Inflammatory macrophage (primary cell): ENCODE measurements around the gene REXO4.
"Not testable (repeated sequence)": the region's sequence is repeated elsewhere in the genome, so short reads cannot be mapped to it uniquely, and the experiment has no call there.

Experiments
- DNase-seq, 2 donors: peaks; one replicate each; pipeline ENCODE4 v3.0.0-alpha.2; 2020 to 2022

REXO4 gene

DNA sequence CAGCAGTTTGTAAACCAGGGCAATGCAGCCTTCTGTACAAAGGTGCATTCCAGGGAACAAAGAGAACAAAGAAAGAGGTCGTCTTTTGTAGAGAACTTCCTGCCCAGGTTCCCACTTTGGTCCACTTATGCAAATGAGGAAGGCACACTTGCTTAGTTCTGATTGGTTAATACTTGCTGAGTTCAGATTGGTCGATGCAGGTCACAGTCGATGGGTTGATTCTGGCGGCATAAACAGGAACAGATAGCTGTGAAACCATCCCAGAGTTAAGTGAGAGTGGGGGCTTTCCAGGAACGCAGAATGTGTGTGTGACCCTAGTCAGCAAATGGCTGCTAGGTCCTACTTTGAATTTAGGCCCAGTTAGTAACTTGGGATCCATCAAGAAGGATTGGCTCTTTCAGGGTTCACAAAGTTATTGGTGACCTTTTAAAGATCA, 2.6 kb upstream of the REXO4 start:
- DNase-seq, result peak; percentile 6 to 18

DNA sequence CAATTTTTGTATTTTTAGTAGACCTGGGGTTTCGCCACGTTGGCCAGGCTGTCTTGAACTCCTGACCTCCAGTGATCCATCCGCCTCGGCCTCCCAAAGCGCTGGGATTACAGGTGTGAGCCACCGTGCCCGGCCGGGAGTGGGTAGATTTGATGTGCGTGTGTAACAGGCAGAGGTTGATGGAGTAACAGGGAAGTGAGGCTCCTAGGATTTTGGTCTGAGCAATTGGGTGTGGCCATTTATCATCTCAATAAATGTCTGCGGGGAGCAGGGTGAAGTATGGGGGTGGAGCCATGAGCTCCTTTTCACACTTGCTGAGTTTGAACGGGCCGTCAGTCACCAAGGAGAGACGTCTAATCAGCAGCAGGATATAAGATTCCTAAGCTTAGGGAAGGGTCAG, 1.2 kb upstream of the REXO4 start:
- DNase-seq, result no peak

DNA sequence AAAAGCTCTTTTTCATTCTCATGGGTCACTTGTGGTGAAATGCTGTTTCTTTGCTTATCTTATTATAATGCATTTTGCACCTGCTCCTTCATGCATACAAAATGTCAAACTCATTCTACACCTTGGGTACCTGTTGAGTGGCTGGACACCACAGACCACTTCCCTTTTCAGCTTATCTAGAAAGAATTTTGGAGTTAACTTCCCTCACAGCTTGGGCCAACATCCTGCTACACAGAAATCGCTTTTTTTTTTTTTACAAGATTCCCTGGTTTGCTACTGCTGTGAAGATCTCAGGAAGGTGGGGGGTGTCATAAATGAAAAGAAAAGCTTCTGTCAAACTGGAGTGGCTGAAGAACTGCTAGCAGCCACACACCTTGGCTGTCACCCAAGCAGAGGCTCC, 2.6 kb downstream of the REXO4 start:
- DNase-seq, result no peak

DNA sequence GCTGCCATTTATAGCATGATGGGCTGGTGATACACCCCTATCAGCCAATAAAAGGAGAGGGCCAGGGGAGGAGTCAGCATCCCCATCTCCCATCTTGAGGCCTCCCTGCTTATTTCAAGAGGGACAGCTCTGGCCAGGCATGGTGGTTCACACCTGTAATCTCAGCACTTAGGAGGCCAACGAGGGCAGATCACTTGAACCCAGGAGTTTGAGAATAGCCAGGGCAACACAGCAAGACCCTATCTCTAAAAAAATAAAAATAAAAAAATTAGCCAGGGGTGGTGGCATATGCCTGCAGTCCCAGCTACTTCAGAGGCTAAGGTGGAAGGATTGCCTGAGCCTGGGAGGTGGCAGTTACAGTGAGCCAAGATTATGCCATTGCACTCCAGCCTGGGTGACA, 9.8 kb downstream of the REXO4 start:
- no peak for DNase-seq

DNA sequence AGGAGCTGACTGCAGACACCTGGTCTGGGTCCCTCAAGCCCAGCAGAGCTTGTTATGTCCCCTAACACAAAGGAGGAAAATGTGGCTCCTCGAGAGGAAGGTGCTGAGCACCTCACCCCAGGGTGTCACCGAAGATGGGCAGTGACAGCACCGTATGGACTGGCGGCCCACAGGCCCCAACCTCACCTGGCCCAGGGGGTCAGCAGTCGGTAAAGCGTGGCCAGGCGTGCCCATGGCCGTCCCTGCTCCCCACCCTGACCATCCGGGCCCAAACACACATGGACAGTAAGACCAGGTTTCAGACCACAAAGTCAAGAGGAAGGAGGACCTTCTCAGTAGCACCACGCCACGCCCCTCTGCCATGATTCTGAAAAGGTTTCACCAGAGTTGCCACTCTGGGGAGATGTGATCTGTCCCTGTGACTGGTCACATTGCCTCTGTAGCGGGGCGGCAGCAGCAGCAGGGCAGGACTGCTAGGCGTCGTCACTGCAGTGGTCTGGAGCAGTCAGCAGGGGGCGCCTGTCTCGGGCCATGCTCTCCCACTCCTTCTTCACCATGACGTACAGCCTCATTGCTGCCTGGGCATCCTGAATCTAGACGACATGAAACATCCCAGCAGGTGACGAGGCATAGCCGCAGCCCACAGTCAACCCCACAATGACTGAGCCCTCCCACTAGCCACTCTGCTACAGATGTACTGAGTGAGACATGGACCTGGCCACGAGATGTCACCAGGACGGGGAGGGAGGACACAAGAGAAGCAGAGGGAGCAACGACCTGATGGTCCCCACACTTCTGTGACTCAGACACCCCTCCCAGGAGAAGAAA, 11.1 kb downstream of the REXO4 start:
- DNase-seq, result peak; percentile 76 to 85

GRCh38 chr9:133405508-133406438, 12.0 kb downstream of the REXO4 start:
- no peak for DNase-seq

GRCh38 chr9:133404454-133405002, 13.3 kb downstream of the REXO4 start:
- no peak for DNase-seq

DNA sequence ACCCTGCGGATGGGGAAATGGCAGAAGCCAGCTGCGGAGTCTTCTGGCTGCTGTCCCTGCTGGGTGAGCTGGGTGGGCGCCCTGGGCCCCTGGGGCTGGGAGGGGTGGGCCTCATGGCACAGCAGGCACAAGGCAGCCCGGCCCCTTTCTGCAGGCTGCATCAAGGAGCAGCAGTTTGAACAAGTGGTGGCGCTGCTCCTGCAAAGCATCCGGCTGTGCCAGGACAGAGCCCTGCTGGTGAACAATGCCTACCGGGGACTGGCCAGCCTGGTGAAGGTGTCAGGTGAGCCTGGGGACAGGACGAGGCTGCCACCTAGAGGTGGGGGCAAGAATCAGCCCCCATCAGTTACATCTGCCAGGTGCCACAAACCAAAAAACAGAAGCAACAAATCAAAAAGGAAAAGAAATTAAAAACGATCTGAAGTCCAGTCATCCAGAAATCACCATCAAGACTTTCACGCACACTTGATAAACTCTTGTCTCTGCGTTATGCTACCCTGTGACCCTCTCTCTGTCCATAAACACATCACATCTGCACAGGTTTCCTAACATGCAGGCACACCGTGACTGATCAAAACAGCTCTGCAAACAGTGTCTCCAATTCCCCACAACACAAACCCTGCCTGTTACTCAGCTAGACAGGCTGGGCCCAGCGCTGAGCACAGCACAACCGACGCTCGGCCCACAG, 13.9 kb downstream of the REXO4 start:
- DNase-seq, result no peak

DNA sequence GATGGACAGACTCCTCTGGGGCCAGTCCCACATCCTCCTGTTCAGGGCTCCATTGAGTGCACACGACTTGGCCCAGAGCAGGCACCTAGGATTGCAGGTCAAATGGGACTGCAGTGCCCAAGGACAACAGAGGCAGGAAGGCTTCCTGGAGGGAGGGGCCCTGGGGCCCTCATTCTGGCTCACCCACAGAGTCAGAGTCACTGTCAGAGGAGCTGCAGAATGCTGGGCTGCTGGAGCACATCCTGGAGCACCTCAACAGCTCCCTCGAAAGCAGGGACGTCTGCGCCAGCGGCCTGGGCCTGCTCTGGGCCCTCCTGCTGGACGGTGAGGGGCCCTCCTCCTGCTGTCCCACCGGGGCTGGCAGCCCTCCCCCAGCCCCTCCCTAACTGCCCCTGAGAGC, 15.1 kb downstream of the REXO4 start:
- DNase-seq, result no peak

DNA sequence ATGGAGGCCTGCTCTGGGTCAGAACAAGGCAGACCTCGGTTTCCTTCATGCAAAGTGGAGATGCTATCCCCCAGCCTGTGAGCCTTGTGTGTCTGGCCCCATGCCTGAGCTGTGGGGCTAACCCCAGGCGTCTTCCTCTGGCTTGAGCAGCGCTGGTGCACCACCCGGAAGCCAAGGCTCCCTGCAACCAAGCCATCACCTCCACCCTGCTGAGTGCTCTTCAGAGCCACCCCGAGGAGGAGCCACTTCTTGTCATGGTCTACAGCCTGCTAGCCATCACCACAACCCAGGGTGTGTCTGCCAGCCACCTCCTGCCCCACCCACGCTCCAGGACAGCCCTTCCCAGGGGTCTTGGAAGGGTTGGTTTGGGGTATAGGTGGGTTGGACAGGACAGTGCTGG, 16.2 kb downstream of the REXO4 start:
- DNase-seq, result no peak

- DNase-seq, result no peak
Measured at GRCh38 chr9:133400292-133400691, 17.5 kb downstream of the REXO4 start.

GRCh38 chr9:133397895-133398294, 19.9 kb downstream of the REXO4 start:
- no peak for DNase-seq

DNA sequence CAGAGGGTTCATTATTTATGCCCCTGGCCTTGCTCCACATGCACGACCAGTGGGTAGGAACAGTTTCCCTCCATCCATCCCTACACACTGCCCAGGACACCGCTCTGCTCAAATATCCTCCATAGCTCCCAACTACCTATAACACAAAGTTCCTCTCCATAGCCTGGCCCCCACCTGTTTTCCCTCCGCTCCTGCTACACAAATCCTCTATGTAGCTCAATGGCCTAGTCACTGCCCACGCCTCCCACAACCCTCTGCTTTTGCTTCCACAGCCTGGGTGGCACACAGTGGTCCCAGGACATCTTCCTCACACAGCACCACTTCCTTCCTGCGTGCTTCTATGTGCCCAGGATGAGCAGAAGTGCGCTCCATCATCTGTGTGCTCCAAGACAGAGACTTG, 20.4 kb downstream of the REXO4 start:
- no peak for DNase-seq

DNA sequence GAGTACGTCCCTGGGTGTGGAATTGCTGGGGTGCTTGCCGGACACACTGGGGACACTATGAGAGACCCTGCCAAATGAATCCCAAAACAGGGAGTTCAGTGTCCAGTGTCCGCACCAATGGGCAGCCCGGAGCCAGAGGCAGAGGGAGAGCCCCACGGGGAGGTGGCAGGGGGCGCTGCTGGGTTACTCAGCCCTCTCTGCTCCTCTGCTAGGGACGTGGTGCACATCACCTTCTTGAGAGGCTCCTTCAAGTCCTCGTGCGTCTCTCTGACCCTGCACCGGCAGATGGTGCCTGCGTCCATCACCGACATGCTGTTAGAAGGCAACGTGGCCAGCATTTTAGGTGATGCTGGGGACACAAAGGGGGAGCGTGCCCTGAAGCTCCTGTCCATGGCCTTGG, 20.9 kb downstream of the REXO4 start:
- DNase-seq, result no peak

DNA sequence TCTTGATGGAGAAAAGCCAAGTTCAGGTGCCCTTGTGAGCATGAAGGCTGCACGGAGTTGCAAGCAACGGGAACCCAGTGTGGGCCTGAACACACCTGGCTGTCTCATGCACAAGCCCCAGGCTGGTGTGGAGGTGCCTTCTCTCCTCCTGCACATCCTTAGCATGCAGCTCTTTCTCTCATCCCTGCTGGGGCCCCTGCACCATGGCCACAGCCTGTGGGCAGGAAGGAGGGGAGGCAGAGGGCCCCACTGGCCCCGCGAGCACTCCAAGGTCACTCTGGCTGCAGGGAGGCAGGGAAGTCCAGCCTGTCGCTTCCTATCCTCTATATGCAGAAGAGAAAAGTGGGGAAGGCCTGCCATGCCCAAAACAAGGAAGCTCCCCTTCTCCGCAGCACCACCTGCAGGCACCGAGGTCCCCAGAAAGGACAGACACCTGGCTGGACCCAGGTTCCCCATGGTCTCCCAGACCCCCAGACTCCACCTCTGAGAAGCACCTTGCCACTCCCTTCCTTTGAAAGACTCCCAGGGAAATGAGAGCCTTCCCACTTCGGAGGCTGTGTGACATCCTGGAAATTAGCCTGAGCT, 23.0 kb downstream of the REXO4 start:
- no peak for DNase-seq

DNA sequence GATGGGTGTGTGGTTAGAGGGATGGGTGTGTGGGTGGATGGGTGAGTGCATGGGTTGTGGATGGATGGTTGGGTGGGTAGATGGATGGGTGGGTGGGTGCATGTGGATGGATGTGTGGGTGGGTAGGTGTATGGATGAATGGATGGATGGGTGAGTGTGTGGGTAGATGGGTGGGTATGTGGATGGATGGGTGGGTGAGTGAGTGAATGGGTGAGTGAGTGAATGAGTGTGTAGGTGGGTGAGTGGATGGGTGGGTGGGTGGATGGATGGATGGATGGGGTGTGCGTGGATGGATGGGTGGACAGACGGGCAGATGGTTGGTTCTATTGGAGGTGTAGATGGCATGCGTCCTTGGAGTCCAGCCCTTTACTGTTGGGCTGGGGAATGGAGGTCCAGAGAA, 24.4 kb downstream of the REXO4 start:
- DNase-seq, result no peak

GRCh38 chr9:133392308-133392707, 25.5 kb downstream of the REXO4 start:
- DNase-seq, result not testable (repeated sequence)

DNA sequence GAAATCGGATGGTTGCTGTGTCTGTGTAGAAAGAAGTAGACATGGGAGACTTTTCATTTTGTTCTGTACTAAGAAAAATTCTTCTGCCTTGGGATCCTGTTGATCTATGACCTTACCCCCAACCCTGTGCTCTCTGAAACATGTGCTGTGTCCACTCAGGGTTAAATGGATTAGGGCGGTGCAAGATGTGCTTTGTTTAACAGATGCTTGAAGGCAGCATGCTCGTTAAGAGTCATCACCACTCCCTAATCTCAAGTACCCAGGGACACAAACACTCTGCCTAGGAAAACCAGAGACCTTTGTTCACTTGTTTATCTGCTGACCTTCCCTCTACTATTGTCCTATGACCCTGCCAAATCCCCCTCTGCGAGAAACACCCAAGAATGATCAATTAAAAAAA, 26.4 kb downstream of the REXO4 start:
- DNase-seq, result not testable (repeated sequence)

GRCh38 chr9:133390713-133391112, 27.1 kb downstream of the REXO4 start:
- no peak for DNase-seq

- no peak for DNase-seq
Measured at GRCh38 chr9:133389562-133389961, 28.2 kb downstream of the REXO4 start.

- DNase-seq, result no peak
Measured at GRCh38 chr9:133389025-133389557, 28.7 kb downstream of the REXO4 start.

- DNase-seq, result no peak
Measured at GRCh38 chr9:133387680-133388079, 30.1 kb downstream of the REXO4 start.
